ENCODE data around the gene CASP9. TPM values are rescaled to one million over a fixed set of nuclear protein-coding genes. Genes with fewer than 3 reads are reported as not detected.

CASP9 gene
- total RNA-seq, 1 donor from 2014 or later: 22.7 TPM

DNA sequence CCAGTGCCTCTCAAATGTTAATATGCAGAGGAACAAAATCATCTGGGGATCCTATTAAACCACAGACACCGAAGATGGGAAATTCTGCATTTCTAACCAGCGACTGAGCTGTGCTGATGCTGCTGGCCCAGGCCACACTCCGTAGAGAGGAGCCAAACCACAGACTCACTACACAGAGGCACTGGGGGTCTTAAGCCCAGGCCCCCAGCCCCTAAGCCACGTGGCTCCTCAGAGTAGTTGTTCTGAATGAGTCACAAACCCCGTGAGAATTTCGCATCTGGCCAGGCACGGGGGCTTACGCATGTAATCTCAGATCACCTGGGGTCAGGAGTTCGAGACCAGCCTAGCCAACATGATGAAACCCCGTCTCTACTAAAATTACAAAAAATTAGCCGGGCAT is 70.3 kb downstream of the CASP9 start:
- Histone ChIP-seq H3K4me3 (ENCODE audit: low read depth, low read length) (no peak overlapping the region), H3K36me3 (ENCODE audit: control insufficient read depth, insufficient read depth, low read length) (no peaks in the 10 kb centered on the region), H3K27me3 (ENCODE audit: control insufficient read depth, insufficient read depth, low read length) (no peaks in the 10 kb centered on the region)
- TF ChIP-seq, protein P1, sequence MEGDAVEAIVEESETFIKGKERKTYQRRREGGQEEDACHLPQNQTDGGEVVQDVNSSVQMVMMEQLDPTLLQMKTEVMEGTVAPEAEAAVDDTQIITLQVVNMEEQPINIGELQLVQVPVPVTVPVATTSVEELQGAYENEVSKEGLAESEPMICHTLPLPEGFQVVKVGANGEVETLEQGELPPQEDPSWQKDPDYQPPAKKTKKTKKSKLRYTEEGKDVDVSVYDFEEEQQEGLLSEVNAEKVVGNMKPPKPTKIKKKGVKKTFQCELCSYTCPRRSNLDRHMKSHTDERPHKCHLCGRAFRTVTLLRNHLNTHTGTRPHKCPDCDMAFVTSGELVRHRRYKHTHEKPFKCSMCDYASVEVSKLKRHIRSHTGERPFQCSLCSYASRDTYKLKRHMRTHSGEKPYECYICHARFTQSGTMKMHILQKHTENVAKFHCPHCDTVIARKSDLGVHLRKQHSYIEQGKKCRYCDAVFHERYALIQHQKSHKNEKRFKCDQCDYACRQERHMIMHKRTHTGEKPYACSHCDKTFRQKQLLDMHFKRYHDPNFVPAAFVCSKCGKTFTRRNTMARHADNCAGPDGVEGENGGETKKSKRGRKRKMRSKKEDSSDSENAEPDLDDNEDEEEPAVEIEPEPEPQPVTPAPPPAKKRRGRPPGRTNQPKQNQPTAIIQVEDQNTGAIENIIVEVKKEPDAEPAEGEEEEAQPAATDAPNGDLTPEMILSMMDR (IDR thresholded peaks at IDR 0.05; ENCODE audit: insufficient read depth, low read length, poor library complexity, severe bottlenecking): no peak
- no peak for DNase-seq (ENCODE audit: low read depth)

DNA sequence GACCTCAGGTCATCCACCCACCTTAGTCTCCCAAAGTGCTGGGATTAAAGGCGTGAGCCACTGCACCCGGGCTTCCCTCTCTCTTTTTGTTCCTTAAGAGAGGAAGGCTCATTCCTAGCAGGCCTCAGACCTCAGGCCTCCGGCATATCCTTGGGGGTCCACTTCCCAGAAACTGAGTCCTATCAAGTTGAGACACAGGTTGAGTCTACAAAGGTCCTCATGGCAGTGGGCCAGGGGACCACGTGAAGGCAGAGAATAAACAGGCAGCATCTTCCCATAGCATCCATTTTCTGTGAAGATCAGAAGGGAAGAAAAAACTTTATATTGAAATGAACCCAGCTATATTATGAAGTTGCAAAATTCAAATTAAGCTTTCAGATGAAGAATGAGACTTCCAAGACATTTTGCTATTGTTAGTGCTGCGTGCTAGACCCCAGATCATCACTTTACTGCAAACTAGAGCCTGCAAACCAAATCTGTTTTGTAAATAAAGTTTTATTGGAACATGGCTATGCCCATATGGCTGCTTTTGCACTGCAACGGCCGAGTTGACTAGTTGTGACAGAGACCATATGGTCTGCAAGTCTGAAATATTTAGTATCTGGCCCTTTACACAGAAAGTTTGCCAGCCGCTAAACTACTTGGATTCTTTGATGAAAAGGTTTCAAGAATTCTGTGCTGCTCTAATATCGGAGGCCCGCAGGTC is 71.0 kb downstream of the CASP9 start:
- Histone ChIP-seq H3K27me3 (ENCODE audit: control insufficient read depth, insufficient read depth, low read length) (no peaks in the 10 kb centered on the region), H3K4me3 (ENCODE audit: low read depth, low read length) (no peak overlapping the region), H3K36me3 (ENCODE audit: control insufficient read depth, insufficient read depth, low read length) (no peaks in the 10 kb centered on the region)
- DNase-seq (ENCODE audit: low read depth): no peak
- TF ChIP-seq, protein P1 (IDR thresholded peaks at IDR 0.05; ENCODE audit: insufficient read depth, low read length, poor library complexity, severe bottlenecking): no peak

DNA sequence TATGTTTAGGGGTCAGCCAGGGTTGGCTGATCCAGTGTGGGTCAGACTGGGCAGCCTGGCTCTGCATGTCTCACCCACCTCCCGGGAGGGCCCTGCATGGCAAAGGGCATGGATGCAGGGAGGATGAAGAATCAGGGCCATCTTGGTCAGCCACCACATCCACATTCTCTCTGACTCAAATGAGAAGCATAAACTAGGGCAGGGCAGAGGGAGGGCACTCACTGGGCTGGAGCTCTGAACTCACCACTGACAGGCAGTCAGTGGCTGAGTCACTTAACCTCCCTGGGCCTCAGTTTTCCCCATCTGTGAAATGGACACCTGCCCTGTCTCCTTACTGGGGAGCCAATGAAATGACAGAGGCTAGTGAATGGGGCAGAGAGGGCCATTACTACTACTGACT is 71.8 kb downstream of the CASP9 start:
- TF ChIP-seq, protein P1 (IDR thresholded peaks at IDR 0.05; ENCODE audit: insufficient read depth, low read length, poor library complexity, severe bottlenecking): no peak
- Histone ChIP-seq H3K4me3 (ENCODE audit: low read depth, low read length) (no peak overlapping the region), H3K27me3 (ENCODE audit: control insufficient read depth, insufficient read depth, low read length) (no peaks in the 10 kb centered on the region), H3K36me3 (ENCODE audit: control insufficient read depth, insufficient read depth, low read length) (no peaks in the 10 kb centered on the region)
- no peak for DNase-seq (ENCODE audit: low read depth)

DNA sequence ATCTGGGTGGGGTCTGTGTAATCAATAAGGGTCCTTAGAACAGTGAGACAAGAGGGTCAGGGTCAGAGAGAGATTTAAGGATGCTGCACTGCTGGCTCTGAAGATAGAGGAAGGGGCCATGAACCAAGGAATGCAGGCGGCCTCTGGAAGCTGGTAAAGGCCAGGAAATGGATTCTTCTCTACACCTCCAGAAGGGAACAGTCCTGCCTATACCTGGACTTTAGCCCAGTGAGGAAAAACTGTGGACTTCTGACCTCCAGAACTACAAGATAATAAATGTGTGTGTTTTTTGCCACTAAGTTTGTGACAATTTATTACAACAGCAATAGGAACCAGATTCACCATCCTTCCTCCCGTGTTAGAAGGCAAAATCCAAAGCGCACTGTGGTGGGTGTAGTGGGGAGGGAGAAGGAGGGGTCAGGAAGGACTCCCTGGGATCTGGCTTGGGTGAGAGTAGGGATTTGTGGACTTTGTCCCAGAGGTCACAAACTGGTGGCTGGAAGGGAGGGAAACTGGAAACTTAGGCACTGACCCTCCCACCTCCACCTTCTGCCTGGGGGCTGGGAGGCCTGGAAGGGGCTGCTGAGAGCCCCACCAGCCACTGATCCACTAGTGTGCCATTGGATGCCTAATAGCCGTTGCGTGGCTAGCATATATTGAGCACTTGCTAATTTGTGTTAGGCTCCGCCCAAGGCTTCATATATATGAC is 72.8 kb downstream of the CASP9 start:
- H3K36me3 ChIP-seq (ENCODE audit: control insufficient read depth, insufficient read depth, low read length): no peaks in the 10 kb centered on the region
- TF ChIP-seq, protein P1 (IDR thresholded peaks at IDR 0.05; ENCODE audit: insufficient read depth, low read length, poor library complexity, severe bottlenecking): no peak
- no peaks in the 10 kb centered on the region for H3K27me3 ChIP-seq (ENCODE audit: control insufficient read depth, insufficient read depth, low read length)
- no peak overlapping the region for H3K4me3 ChIP-seq (ENCODE audit: low read depth, low read length)
- no peak for DNase-seq (ENCODE audit: low read depth)

DNA sequence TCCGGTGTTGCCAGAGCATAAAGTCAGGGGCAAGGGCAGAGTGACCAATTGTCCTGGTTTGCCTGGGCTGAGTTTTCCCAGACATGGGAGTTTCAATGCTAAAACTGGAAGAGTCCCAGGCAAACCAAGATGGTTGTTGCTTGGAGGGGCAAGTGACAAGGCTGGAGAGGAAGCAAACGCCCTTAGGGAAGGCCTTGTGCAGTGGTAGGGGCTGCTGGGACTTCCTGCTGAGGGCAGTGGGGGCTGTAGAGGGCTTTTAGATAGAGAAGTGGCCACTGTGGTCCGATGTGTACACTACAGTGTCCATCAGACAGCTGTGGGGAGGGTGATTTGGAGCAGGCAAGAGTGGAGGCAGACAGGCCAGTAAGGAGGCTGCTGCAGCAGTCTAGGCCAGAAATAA is 74.4 kb downstream of the CASP9 start:
- TF ChIP-seq, protein P1 (IDR thresholded peaks at IDR 0.05; ENCODE audit: insufficient read depth, low read length, poor library complexity, severe bottlenecking): no peak
- H3K27me3 ChIP-seq (ENCODE audit: control insufficient read depth, insufficient read depth, low read length): peaks cover 3% of the 10 kb centered on the region
- no peak for DNase-seq (ENCODE audit: low read depth)
- no peak overlapping the region for H3K4me3 ChIP-seq (ENCODE audit: low read depth, low read length)
- no peaks in the 10 kb centered on the region for H3K36me3 ChIP-seq (ENCODE audit: control insufficient read depth, insufficient read depth, low read length)

All from kidney epithelial cell (primary cell).